ENCODE measurements around the gene DDX11.

GRCh38 chr12:31118347-31119191 lies 44.9 kb downstream of the DDX11 start:
- TF ChIP-seq CTCF (IDR thresholded peaks at IDR 0.05) (no peak), POLR2A (IDR thresholded peaks at IDR 0.05) (no peak)

Data from ovary (tissue), 3 donors.